Measurements from ENCODE around the gene IGFLR1.

GRCh38 chr19:35725216-35725861 is 16.9 kb downstream of the IGFLR1 start:
- TF ChIP-seq ZNF317 (CRISPR knock-in tag; IDR thresholded peaks at IDR 0.05; ENCODE audit: borderline replicate concordance, low read depth) (no peak), IRF1 (CRISPR knock-in tag; IDR thresholded peaks at IDR 0.05) (no peak), ATF6 (CRISPR knock-in tag; IDR thresholded peaks at IDR 0.05) (no peak), AFF4 (CRISPR knock-in tag; IDR thresholded peaks at IDR 0.05; ENCODE audit: borderline replicate concordance) (no peak), KAT7 (CRISPR knock-in tag; IDR thresholded peaks at IDR 0.05; ENCODE audit: borderline replicate concordance) (no peak), NR3C1 (CRISPR knock-in tag; conservative IDR thresholded peaks at IDR 0.05; ENCODE audit: low read depth) (no peak), CTCF (IDR thresholded peaks at IDR 0.05) (no peak), MAX (CRISPR knock-in tag; IDR thresholded peaks at IDR 0.05) (no peak), MYBL2 (CRISPR knock-in tag; IDR thresholded peaks at IDR 0.05) (no peak)
